Activated CD4-positive, alpha-beta T cell treated with anti-CD3 and anti-CD28 coated beads, Interleukin-2, amount 10 ng/mL, durations not matched to agents 24 days and 14 days (primary cell): Measurements from ENCODE around the gene SYF2. TPM values are rescaled to one million over a fixed set of nuclear protein-coding genes. Genes with fewer than 3 reads are reported as not detected.
A peak's percentile ranks its signal among the peaks of the same experiment; 100 is the strongest.

Experiments
- DNase-seq: peaks from one replicate; pipeline ENCODE4 v3.0.0; 2022
- H3K27ac Mint-ChIP-seq: one replicate; pipeline ENCODE4 v1.8.0; 2022; ENCODE audit warnings: mild to moderate bottlenecking, mixed read lengths
- H3K27me3 Mint-ChIP-seq: one replicate; pipeline ENCODE4 v1.8.0; 2022; ENCODE audit warnings: mixed read lengths
- H3K36me3 Mint-ChIP-seq: one replicate; pipeline ENCODE4 v1.8.0; 2022; ENCODE audit warnings: low read depth, mild to moderate bottlenecking, mixed read lengths
- H3K4me1 Mint-ChIP-seq: one replicate; pipeline ENCODE4 v1.8.0; 2021; ENCODE audit warnings: mixed read lengths
- H3K4me3 Mint-ChIP-seq: one replicate; pipeline ENCODE4 v1.8.0; 2022; ENCODE audit warnings: mild to moderate bottlenecking, moderate library complexity, mixed read lengths
- H3K9me3 Mint-ChIP-seq: one replicate; pipeline ENCODE4 v1.8.0; 2021; ENCODE audit warnings: mixed read lengths
- intact Hi-C: fragments of 100-400 bp; cut with micrococcal nuclease; formaldehyde crosslinking; loops from one replicate; pipeline ENCODE4 v1.15.1; 2023
- total RNA-seq: library from RNA; stranded (reverse); gene quantifications from 2 replicates; pipeline ENCODE4 v1.2.3, GENCODE V29; 2022

Gene SYF2
- total RNA-seq, 1 donor from 2014 or later: 36.9 TPM

GRCh38 chr1:25256578-25256965 is 24.3 kb upstream of the SYF2 start:
- DNase-seq: no peak
- intact Hi-C loops: no loop called here
- peaks cover 3% of the 10 kb centered on the region for H3K4me1 Mint-ChIP-seq
- no peaks in the 10 kb centered on the region for H3K27me3 Mint-ChIP-seq
- H3K4me3 Mint-ChIP-seq: no peak overlapping the region
- H3K9me3 Mint-ChIP-seq: no peaks in the 10 kb centered on the region
- H3K27ac Mint-ChIP-seq: no peak overlapping the region
- H3K36me3 Mint-ChIP-seq: no peaks in the 10 kb centered on the region

- Mint-ChIP-seq H3K9me3 (no peaks in the 10 kb centered on the region), H3K27me3 (no peaks in the 10 kb centered on the region), H3K4me3 (no peak overlapping the region), H3K4me1 (peaks cover 2% of the 10 kb centered on the region), H3K27ac (no peak overlapping the region), H3K36me3 (no peaks in the 10 kb centered on the region)
- DNase-seq: no peak
- intact Hi-C loops: no loop called here
These were observed 23.6 kb upstream of the SYF2 start for GRCh38 chr1:25255706-25256577.

GRCh38 chr1:25253911-25254310 is 21.6 kb upstream of the SYF2 start:
- H3K9me3 Mint-ChIP-seq: no peaks in the 10 kb centered on the region
- no peak overlapping the region for H3K27ac Mint-ChIP-seq
- no peak overlapping the region for H3K4me3 Mint-ChIP-seq
- intact Hi-C loops: no loop called here
- DNase-seq: no peak
- H3K4me1 Mint-ChIP-seq: no peaks in the 10 kb centered on the region
- H3K27me3 Mint-ChIP-seq: peaks cover 3% of the 10 kb centered on the region
- H3K36me3 Mint-ChIP-seq: no peaks in the 10 kb centered on the region

GRCh38 chr1:25247829-25248754 is 15.8 kb upstream of the SYF2 start:
- H3K36me3 Mint-ChIP-seq: peaks cover 40% of the 10 kb centered on the region
- no peaks in the 10 kb centered on the region for H3K9me3 Mint-ChIP-seq
- intact Hi-C loops: loop anchor here (1.0 to 5.0 kb wide), 5 partner anchors 9 to 605 kb away; partner anchors contain the start of genes MACO1, SRRM1, SYF2 and TMEM50A
- peaks cover 36% of the 10 kb centered on the region for H3K4me1 Mint-ChIP-seq
- DNase-seq: no peak
- peaks cover 7% of the 10 kb centered on the region for H3K27me3 Mint-ChIP-seq
- peak overlapping the region; percentile 97 for H3K4me3 Mint-ChIP-seq
- H3K27ac Mint-ChIP-seq: peak overlapping the region; percentile 73

- DNase-seq: peak; percentile 100
- Mint-ChIP-seq H3K27ac (peak within 1 kb of the TSS; percentile 99), H3K36me3 (peaks cover 49% of the 10 kb centered on the region), H3K9me3 (no peaks in the 10 kb centered on the region), H3K27me3 (peaks cover 7% of the 10 kb centered on the region), H3K4me1 (peaks cover 42% of the 10 kb centered on the region), H3K4me3 (peak within 1 kb of the TSS; percentile 97)
- intact Hi-C loops: loop anchor here (1.0 to 5.0 kb wide), 5 partner anchors 8 to 604 kb away; partner anchors contain the start of genes MACO1, SRRM1, SYF2 and TMEM50A
These were observed 14.9 kb upstream of the SYF2 start, which contains the start of gene RSRP1 for GRCh38 chr1:25247024-25247828. Gene RSRP1 (minus strand): TSS chr1:25247454. CDS start chr1:25246963, 491 bp downstream.

- H3K27ac Mint-ChIP-seq: peak overlapping the region; percentile 99
- H3K9me3 Mint-ChIP-seq: no peaks in the 10 kb centered on the region
- peaks cover 7% of the 10 kb centered on the region for H3K27me3 Mint-ChIP-seq
- intact Hi-C loops: loop anchor here (1.0 to 5.0 kb wide), 5 partner anchors 7 to 603 kb away; partner anchors contain the start of genes MACO1, SRRM1, SYF2 and TMEM50A
- H3K4me1 Mint-ChIP-seq: peaks cover 42% of the 10 kb centered on the region
- H3K36me3 Mint-ChIP-seq: peaks cover 53% of the 10 kb centered on the region
- DNase-seq: no peak
- H3K4me3 Mint-ChIP-seq: peak overlapping the region; percentile 97
These were observed 14.3 kb upstream of the SYF2 start for GRCh38 chr1:25246600-25247023.

GRCh38 chr1:25245809-25246599 is 13.7 kb upstream of the SYF2 start:
- peaks cover 44% of the 10 kb centered on the region for H3K4me1 Mint-ChIP-seq
- DNase-seq: no peak
- no peaks in the 10 kb centered on the region for H3K9me3 Mint-ChIP-seq
- intact Hi-C loops: loop anchor here (2.0 to 5.0 kb wide), 2 partner anchors 91 to 185 kb away; partner anchors contain the start of genes MACO1 and TMEM50A
- H3K27ac Mint-ChIP-seq: peak overlapping the region; percentile 99
- peaks cover 7% of the 10 kb centered on the region for H3K27me3 Mint-ChIP-seq
- peak overlapping the region; percentile 97 for H3K4me3 Mint-ChIP-seq
- H3K36me3 Mint-ChIP-seq: peaks cover 58% of the 10 kb centered on the region

- intact Hi-C loops: loop anchor here (5.0 kb wide), 1 partner anchor 92 kb away; the partner anchor contains the start of gene TMEM50A
- H3K4me1 Mint-ChIP-seq: peaks cover 49% of the 10 kb centered on the region
- peaks cover 62% of the 10 kb centered on the region for H3K36me3 Mint-ChIP-seq
- H3K27ac Mint-ChIP-seq: no peak overlapping the region
- no peaks in the 10 kb centered on the region for H3K9me3 Mint-ChIP-seq
- H3K4me3 Mint-ChIP-seq: peak overlapping the region; percentile 97
- peaks cover 7% of the 10 kb centered on the region for H3K27me3 Mint-ChIP-seq
- no peak for DNase-seq
These were observed 13.1 kb upstream of the SYF2 start for GRCh38 chr1:25245393-25245792.

GRCh38 chr1:25243907-25244306 is 11.6 kb upstream of the SYF2 start:
- H3K4me3 Mint-ChIP-seq: peak overlapping the region; percentile 20
- H3K9me3 Mint-ChIP-seq: no peaks in the 10 kb centered on the region
- DNase-seq: no peak
- peaks cover 4% of the 10 kb centered on the region for H3K27me3 Mint-ChIP-seq
- H3K27ac Mint-ChIP-seq: no peak overlapping the region
- intact Hi-C loops: no loop called here
- peaks cover 61% of the 10 kb centered on the region for H3K4me1 Mint-ChIP-seq
- peaks cover 69% of the 10 kb centered on the region for H3K36me3 Mint-ChIP-seq

- Mint-ChIP-seq H3K9me3 (no peaks in the 10 kb centered on the region), H3K4me1 (peaks cover 48% of the 10 kb centered on the region), H3K27ac (peak overlapping the region; percentile 98), H3K27me3 (no peaks in the 10 kb centered on the region), H3K36me3 (peaks cover 45% of the 10 kb centered on the region), H3K4me3 (peak overlapping the region; percentile 91)
- peak; percentile 97 for DNase-seq
- intact Hi-C loops: loop anchor here (1.0 to 10.0 kb wide), 4 partner anchors 7 to 315 kb away; partner anchors contain the start of genes MACO1, RSRP1 and SYF2
These were observed 7.6 kb upstream of the SYF2 start for GRCh38 chr1:25239681-25240541.

GRCh38 chr1:25238046-25238445 is 5.7 kb upstream of the SYF2 start:
- Mint-ChIP-seq H3K4me1 (peaks cover 36% of the 10 kb centered on the region), H3K27ac (peak overlapping the region; percentile 25), H3K4me3 (no peak overlapping the region), H3K36me3 (peaks cover 32% of the 10 kb centered on the region), H3K9me3 (no peaks in the 10 kb centered on the region), H3K27me3 (no peaks in the 10 kb centered on the region)
- DNase-seq: no peak
- intact Hi-C loops: loop anchor here (10.0 kb wide), 1 partner anchor 313 kb away; no protein-coding TSS in a partner anchor
